ENCODE data around the gene ERBB4.

- no peak for TF ChIP-seq CTCF (IDR thresholded peaks at IDR 0.05; ENCODE audit: low read depth, low read length, poor library complexity, severe bottlenecking)
- no peak for TF ChIP-seq EZH2phosphoT487 (IDR thresholded peaks at IDR 0.05; ENCODE audit: borderline replicate concordance, low read length)
Measured at GRCh38 chr2:212022966-212023365, 515.6 kb downstream of the ERBB4 start.

Measured in DOHH2 (cell line).